ENCODE measurements around the gene UPK1A. TPM values are rescaled to one million over a fixed set of nuclear protein-coding genes. Genes with fewer than 3 reads are reported as not detected.

Gene UPK1A
- total and polyA plus RNA-seq, 9 donors, result 0.06 to 0.20 TPM; not detected in 7

DNA sequence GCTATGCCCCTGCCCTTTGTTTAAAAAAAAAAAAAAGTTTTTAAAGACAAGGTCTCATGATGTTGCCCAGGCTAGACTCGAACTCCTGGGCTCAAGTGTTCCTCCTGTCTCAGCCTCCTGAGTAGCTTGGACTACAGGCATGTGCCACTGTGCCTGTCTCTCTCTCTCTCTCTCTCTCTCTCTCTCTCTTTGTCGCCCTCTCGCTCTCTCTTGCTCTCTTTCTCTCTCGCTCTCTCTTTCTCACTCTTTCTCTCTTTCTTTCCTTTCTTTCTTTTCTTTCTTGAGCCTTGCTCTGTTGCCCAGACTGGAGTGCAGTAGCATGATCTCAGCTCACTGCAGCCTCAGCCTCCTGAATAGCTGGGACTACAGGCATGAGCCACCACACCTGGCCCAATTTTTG, 10.7 kb upstream of the UPK1A start:
- Histone ChIP-seq H3K9me3 (no peaks in the 10 kb centered on the region), H3K27ac (no peak overlapping the region), H3K27me3 (no peaks in the 10 kb centered on the region), H3K4me1 (ENCODE audit: insufficient read depth) (no peaks in the 10 kb centered on the region), H3K36me3 (no peaks in the 10 kb centered on the region), H3K4me3 (no peak overlapping the region)
- 79 to 93% (median 93%) methylated on average over 4 of the region's 4 CpGs for WGBS, 3 donors
- no peak for DNase-seq
- no peak for TF ChIP-seq EP300 (IDR thresholded peaks at IDR 0.05)
- intact Hi-C loops (cut with DNase I), result no loop called here

DNA sequence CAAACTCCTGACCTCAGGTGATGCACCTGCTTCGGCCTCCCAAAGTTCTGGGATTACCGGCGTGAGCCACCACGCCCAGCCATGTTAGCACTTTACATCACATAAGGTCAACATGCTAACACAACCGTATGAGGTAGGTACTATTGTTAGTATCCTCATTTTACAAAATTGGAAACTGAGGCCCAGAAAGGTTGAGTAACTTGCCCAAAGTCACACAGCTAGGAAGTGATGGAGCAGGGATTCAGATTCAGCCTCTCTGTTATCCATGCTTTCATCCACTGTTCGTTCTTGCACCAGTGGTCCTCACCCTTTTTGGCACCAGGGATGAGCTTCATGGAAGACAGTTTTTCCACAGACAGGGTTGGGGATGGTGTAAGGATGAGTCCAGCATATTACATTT, 9.6 kb upstream of the UPK1A start:
- no peaks in the 10 kb centered on the region for H3K9me3 ChIP-seq
- no peak overlapping the region for H3K27ac ChIP-seq
- WGBS, 3 donors, result 93 to 99% (median 95%) methylated on average over 6 of the region's 6 CpGs
- H3K4me1 ChIP-seq (ENCODE audit: insufficient read depth), result no peaks in the 10 kb centered on the region
- H3K4me3 ChIP-seq, result no peak overlapping the region
- intact Hi-C loops (cut with DNase I), result no loop called here
- TF ChIP-seq EP300 (IDR thresholded peaks at IDR 0.05) (no peak), POLR2A (IDR thresholded peaks at IDR 0.05) (no peak)
- TF ChIP-seq, protein P1, sequence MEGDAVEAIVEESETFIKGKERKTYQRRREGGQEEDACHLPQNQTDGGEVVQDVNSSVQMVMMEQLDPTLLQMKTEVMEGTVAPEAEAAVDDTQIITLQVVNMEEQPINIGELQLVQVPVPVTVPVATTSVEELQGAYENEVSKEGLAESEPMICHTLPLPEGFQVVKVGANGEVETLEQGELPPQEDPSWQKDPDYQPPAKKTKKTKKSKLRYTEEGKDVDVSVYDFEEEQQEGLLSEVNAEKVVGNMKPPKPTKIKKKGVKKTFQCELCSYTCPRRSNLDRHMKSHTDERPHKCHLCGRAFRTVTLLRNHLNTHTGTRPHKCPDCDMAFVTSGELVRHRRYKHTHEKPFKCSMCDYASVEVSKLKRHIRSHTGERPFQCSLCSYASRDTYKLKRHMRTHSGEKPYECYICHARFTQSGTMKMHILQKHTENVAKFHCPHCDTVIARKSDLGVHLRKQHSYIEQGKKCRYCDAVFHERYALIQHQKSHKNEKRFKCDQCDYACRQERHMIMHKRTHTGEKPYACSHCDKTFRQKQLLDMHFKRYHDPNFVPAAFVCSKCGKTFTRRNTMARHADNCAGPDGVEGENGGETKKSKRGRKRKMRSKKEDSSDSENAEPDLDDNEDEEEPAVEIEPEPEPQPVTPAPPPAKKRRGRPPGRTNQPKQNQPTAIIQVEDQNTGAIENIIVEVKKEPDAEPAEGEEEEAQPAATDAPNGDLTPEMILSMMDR (IDR thresholded peaks at IDR 0.05), result no peak
- H3K27me3 ChIP-seq, result no peaks in the 10 kb centered on the region
- no peaks in the 10 kb centered on the region for H3K36me3 ChIP-seq
- DNase-seq, result no peak

GRCh38 chr19:35657904-35658700, 8.2 kb upstream of the UPK1A start:
- Histone ChIP-seq H3K4me3 (no peak overlapping the region), H3K36me3 (no peaks in the 10 kb centered on the region), H3K27me3 (no peaks in the 10 kb centered on the region), H3K9me3 (no peaks in the 10 kb centered on the region), H3K27ac (no peak overlapping the region), H3K4me1 (ENCODE audit: insufficient read depth) (no peaks in the 10 kb centered on the region)
- WGBS, 3 donors, result 85 to 88% (median 86%) methylated on average over 15 of the region's 15 CpGs
- intact Hi-C loops (cut with DNase I), result no loop called here
- no peak for TF ChIP-seq POLR2A (IDR thresholded peaks at IDR 0.05)
- TF ChIP-seq EP300 (IDR thresholded peaks at IDR 0.05), result no peak
- TF ChIP-seq, protein P1 (IDR thresholded peaks at IDR 0.05), result no peak
- no peak for DNase-seq

DNA sequence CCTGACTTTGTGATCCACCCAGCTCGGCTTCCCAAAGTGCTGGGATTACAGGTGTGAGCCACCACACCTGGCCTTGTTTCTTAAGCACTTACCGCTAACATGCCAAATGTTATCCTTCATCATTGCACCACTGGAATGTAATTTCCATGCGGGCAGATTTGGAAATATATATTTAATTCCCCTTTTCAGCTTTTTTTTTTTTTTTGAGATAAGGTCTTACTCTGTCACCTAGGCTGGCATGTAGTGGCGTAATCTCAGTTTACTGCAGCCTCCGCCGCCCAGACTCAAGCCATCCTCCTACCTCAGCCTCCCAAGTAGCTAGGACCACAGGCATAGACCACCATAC, 4.3 kb upstream of the UPK1A start:
- H3K36me3 ChIP-seq, result no peaks in the 10 kb centered on the region
- H3K27me3 ChIP-seq, result no peaks in the 10 kb centered on the region
- H3K4me3 ChIP-seq, result no peak overlapping the region
- no peak for DNase-seq
- WGBS, 3 donors, result 96% methylated on average over 6 of the region's 6 CpGs
- H3K27ac ChIP-seq, result no peak overlapping the region
- intact Hi-C loops (cut with DNase I), result no loop called here
- TF ChIP-seq EP300 (IDR thresholded peaks at IDR 0.05), result no peak
- TF ChIP-seq, protein P1 (IDR thresholded peaks at IDR 0.05), result no peak
- no peak for TF ChIP-seq POLR2A (IDR thresholded peaks at IDR 0.05)
- no peaks in the 10 kb centered on the region for H3K4me1 ChIP-seq (ENCODE audit: insufficient read depth)
- no peaks in the 10 kb centered on the region for H3K9me3 ChIP-seq

GRCh38 chr19:35663981-35664380, 2.3 kb upstream of the UPK1A start:
- intact Hi-C loops (cut with DNase I), result no loop called here
- 79 to 81% (median 80%) methylated on average over 3 of the region's 3 CpGs for WGBS, 3 donors
- Histone ChIP-seq H3K27ac (no peak overlapping the region), H3K4me1 (ENCODE audit: insufficient read depth) (no peaks in the 10 kb centered on the region), H3K4me3 (no peak overlapping the region), H3K36me3 (no peaks in the 10 kb centered on the region), H3K9me3 (no peaks in the 10 kb centered on the region), H3K27me3 (no peaks in the 10 kb centered on the region)
- no peak for DNase-seq
- TF ChIP-seq, protein P1 (IDR thresholded peaks at IDR 0.05), result no peak
- TF ChIP-seq POLR2A (IDR thresholded peaks at IDR 0.05), result no peak
- TF ChIP-seq EP300 (IDR thresholded peaks at IDR 0.05), result no peak

Data from ovary (tissue), 9 donors.